ENCODE measurements around the gene EFCAB6.

EFCAB6 gene

GRCh38 chr22:43633631-43634285, 178.3 kb downstream of the EFCAB6 start:
- no peak for DNase-seq

- no peak for DNase-seq
These were observed 180.3 kb downstream of the EFCAB6 start for GRCh38 chr22:43631846-43632245.

GRCh38 chr22:43631201-43631600, 180.9 kb downstream of the EFCAB6 start:
- DNase-seq = no peak

GRCh38 chr22:43630451-43630850, 181.7 kb downstream of the EFCAB6 start:
- no peak for DNase-seq

- no peak for DNase-seq
These were observed 183.9 kb downstream of the EFCAB6 start for GRCh38 chr22:43628250-43628649.

GRCh38 chr22:43627485-43628213, 184.5 kb downstream of the EFCAB6 start:
- DNase-seq = no peak

GRCh38 chr22:43625242-43625641, 186.9 kb downstream of the EFCAB6 start:
- DNase-seq = no peak

GRCh38 chr22:43624144-43624998, 187.7 kb downstream of the EFCAB6 start:
- no peak for DNase-seq

- DNase-seq = no peak
These were observed 189.2 kb downstream of the EFCAB6 start for GRCh38 chr22:43622886-43623285.

GRCh38 chr22:43620197-43620596, 191.9 kb downstream of the EFCAB6 start:
- no peak for DNase-seq

GRCh38 chr22:43618517-43618916, 193.6 kb downstream of the EFCAB6 start:
- no peak for DNase-seq

- no peak for DNase-seq
These were observed 195.5 kb downstream of the EFCAB6 start for GRCh38 chr22:43616645-43617044.

- no peak for DNase-seq
These were observed 211.8 kb downstream of the EFCAB6 start for GRCh38 chr22:43600265-43600664.

- DNase-seq = no peak
These were observed 219.6 kb downstream of the EFCAB6 start for GRCh38 chr22:43592476-43592875.

GRCh38 chr22:43591380-43591779, 220.7 kb downstream of the EFCAB6 start:
- no peak for DNase-seq

- DNase-seq = no peak
These were observed 224.5 kb downstream of the EFCAB6 start for GRCh38 chr22:43587574-43587973.

GRCh38 chr22:43583501-43583900, 228.6 kb downstream of the EFCAB6 start:
- no peak for DNase-seq

GRCh38 chr22:43582394-43582793, 229.7 kb downstream of the EFCAB6 start:
- no peak for DNase-seq

- DNase-seq = no peak
These were observed 231.8 kb downstream of the EFCAB6 start for GRCh38 chr22:43580271-43580750.

GRCh38 chr22:43574738-43575137, 237.4 kb downstream of the EFCAB6 start:
- DNase-seq = no peak

GRCh38 chr22:43572710-43573109, 239.4 kb downstream of the EFCAB6 start:
- no peak for DNase-seq

GRCh38 chr22:43571181-43571580, 240.9 kb downstream of the EFCAB6 start:
- no peak for DNase-seq

GRCh38 chr22:43570531-43571165, 241.5 kb downstream of the EFCAB6 start:
- no peak for DNase-seq

Measured in NCI-H2107 (cell line).